ENCODE measurements around the gene ZBP1.

The ZBP1 gene

GRCh38 chr20:57596358-57596757 is 23.9 kb downstream of the ZBP1 start:
- no peak for DNase-seq

- DNase-seq: no peak
These were observed 24.9 kb downstream of the ZBP1 start for GRCh38 chr20:57595041-57596030.

GRCh38 chr20:57594092-57594951 is 25.9 kb downstream of the ZBP1 start:
- no peak for DNase-seq

- DNase-seq: no peak
These were observed 26.9 kb downstream of the ZBP1 start for GRCh38 chr20:57593134-57593886.

- no peak for DNase-seq
These were observed 27.7 kb downstream of the ZBP1 start for GRCh38 chr20:57592263-57593092.

- no peak for DNase-seq
These were observed 28.7 kb downstream of the ZBP1 start for GRCh38 chr20:57591289-57592229.

- no peak for DNase-seq
These were observed 29.5 kb downstream of the ZBP1 start for GRCh38 chr20:57590485-57591288.

- no peak for DNase-seq
These were observed 30.3 kb downstream of the ZBP1 start for GRCh38 chr20:57589728-57590484.

GRCh38 chr20:57589123-57589727 is 31.0 kb downstream of the ZBP1 start:
- DNase-seq: no peak

GRCh38 chr20:57588596-57588995 is 31.6 kb downstream of the ZBP1 start:
- no peak for DNase-seq

GRCh38 chr20:57587989-57588377 is 32.2 kb downstream of the ZBP1 start:
- no peak for DNase-seq

GRCh38 chr20:57587278-57587988 is 32.8 kb downstream of the ZBP1 start:
- no peak for DNase-seq

GRCh38 chr20:57586943-57587277 is 33.3 kb downstream of the ZBP1 start:
- DNase-seq: no peak

- DNase-seq: no peak
These were observed 33.8 kb downstream of the ZBP1 start for GRCh38 chr20:57586370-57586793.

- DNase-seq: no peak
These were observed 34.6 kb downstream of the ZBP1 start for GRCh38 chr20:57585466-57586213.

- no peak for DNase-seq
These were observed 35.3 kb downstream of the ZBP1 start for GRCh38 chr20:57584768-57585461.
